SU-DHL-6 (cell line): ENCODE measurements around the gene SLC30A3.

ENCODE experiments used
- H2AFZ ChIP-seq: fragments of 200-600 bp; sonication (generic); 2 replicates; pipeline ENCODE4 v1.6.1; 2014; ENCODE audit warnings: low read depth, mild to moderate bottlenecking, moderate library complexity, mixed read lengths, antibody characterized with exemption, low read length; ENCODE audit not compliant: severe bottlenecking
- H3F3A ChIP-seq: fragments of 200-600 bp; shearing (Covaris generic); 2 replicates; pipeline ENCODE4 v1.6.0; 2016; ENCODE audit warnings: antibody characterized with exemption, mild to moderate bottlenecking; ENCODE audit not compliant: insufficient read depth
- H3K27ac ChIP-seq: fragments of 200-600 bp; sonication (generic); 2 replicates; pipeline ENCODE4 v1.5.1; 2016; ENCODE audit warnings: low read depth, mild to moderate bottlenecking, low read length, moderate library complexity, mixed read lengths
- H3K27me3 ChIP-seq: fragments of 200-600 bp; sonication (generic), shearing (Covaris generic); 2 replicates; pipeline ENCODE4 v1.6.0; 2014; ENCODE audit warnings: mild to moderate bottlenecking, low read length
- H3K36me3 ChIP-seq: fragments of 200-600 bp; sonication (generic); 2 replicates; pipeline ENCODE4 v1.6.1; 2014; ENCODE audit warnings: mild to moderate bottlenecking, low read length, mixed read lengths
- H3K4me2 ChIP-seq: fragments of 300-600, 200-600 bp; shearing (Covaris generic), sonication (generic); 2 replicates; pipeline ENCODE4 v1.6.0; 2014; ENCODE audit warnings: low read length, low read depth, mild to moderate bottlenecking; ENCODE audit not compliant: poor library complexity, severe bottlenecking
- H3K4me3 ChIP-seq: fragments of 200-600 bp; sonication (generic); 2 replicates; pipeline ENCODE4 v1.5.1; 2014; ENCODE audit warnings: antibody characterized with exemption, low read length, mild to moderate bottlenecking, mixed read lengths; ENCODE audit not compliant: insufficient read depth, poor library complexity, severe bottlenecking
- H3K79me2 ChIP-seq: fragments of 200-600 bp; sonication (generic); 2 replicates; pipeline ENCODE4 v1.6.1; 2014; ENCODE audit warnings: mild to moderate bottlenecking, low read length, moderate library complexity; ENCODE audit not compliant: insufficient read depth
- H3K9ac ChIP-seq: fragments of 200-600 bp; sonication (generic); 2 replicates; pipeline ENCODE4 v1.7.0; 2014; ENCODE audit warnings: mild to moderate bottlenecking, low read length
- H3K9me2 ChIP-seq: fragments of 200-600 bp; sonication (generic); replicated peaks from 2 replicates; pipeline ENCODE4 v1.6.1; 2014; ENCODE audit warnings: low read length; ENCODE audit not compliant: insufficient read depth
- H3K9me3 ChIP-seq: fragments of 200-600 bp; sonication (generic); 2 replicates; pipeline ENCODE4 v1.6.1; 2014; ENCODE audit warnings: low read length, mixed read lengths; ENCODE audit not compliant: insufficient read depth
- H4K20me1 ChIP-seq: fragments of 200-600 bp; sonication (generic); 2 replicates; pipeline ENCODE4 v1.6.1; 2014; ENCODE audit warnings: low read depth, mild to moderate bottlenecking, antibody characterized with exemption, low read length, moderate library complexity, mixed read lengths
- EZH2phosphoT487 ChIP-seq: fragments of 200-600 bp; sonication (generic), shearing (Covaris generic); conservative IDR thresholded peaks from 2 replicates; pipeline ENCODE4 v1.6.1; 2018; ENCODE audit warnings: mild to moderate bottlenecking, antibody characterized with exemption, low read length, moderate library complexity, mixed read lengths
- TF ChIP-seq, protein P1 (sequence below): fragments of 200-600 bp; sonication (generic); IDR thresholded peaks from one replicate; pipeline ENCODE4 v1.5.1; 2017; ENCODE audit warnings: antibody characterized with exemption, mild to moderate bottlenecking, low read length, moderate library complexity; ENCODE audit not compliant: insufficient read depth, poor library complexity, severe bottlenecking

Gene SLC30A3

GRCh38 chr2:27211241-27211942 is 51.5 kb downstream of the SLC30A3 start:
- H3F3A ChIP-seq = peaks cover 14% of the 10 kb centered on the region; the same call in 1 of the 2 replicates
- peaks cover 3% of the 10 kb centered on the region; the same call in 1 of the 2 replicates for H3K36me3 ChIP-seq
- peaks cover 6% of the 10 kb centered on the region; the same call in 1 of the 2 replicates for H3K79me2 ChIP-seq
- H3K27ac ChIP-seq = peak overlapping the region; percentile 83
- no peaks in the 10 kb centered on the region for H3K27me3 ChIP-seq
- TF ChIP-seq, protein P1, sequence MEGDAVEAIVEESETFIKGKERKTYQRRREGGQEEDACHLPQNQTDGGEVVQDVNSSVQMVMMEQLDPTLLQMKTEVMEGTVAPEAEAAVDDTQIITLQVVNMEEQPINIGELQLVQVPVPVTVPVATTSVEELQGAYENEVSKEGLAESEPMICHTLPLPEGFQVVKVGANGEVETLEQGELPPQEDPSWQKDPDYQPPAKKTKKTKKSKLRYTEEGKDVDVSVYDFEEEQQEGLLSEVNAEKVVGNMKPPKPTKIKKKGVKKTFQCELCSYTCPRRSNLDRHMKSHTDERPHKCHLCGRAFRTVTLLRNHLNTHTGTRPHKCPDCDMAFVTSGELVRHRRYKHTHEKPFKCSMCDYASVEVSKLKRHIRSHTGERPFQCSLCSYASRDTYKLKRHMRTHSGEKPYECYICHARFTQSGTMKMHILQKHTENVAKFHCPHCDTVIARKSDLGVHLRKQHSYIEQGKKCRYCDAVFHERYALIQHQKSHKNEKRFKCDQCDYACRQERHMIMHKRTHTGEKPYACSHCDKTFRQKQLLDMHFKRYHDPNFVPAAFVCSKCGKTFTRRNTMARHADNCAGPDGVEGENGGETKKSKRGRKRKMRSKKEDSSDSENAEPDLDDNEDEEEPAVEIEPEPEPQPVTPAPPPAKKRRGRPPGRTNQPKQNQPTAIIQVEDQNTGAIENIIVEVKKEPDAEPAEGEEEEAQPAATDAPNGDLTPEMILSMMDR = no peak
- no peak for TF ChIP-seq EZH2phosphoT487
- peak overlapping the region; percentile 83 for H3K4me2 ChIP-seq
- H3K9me3 ChIP-seq = no peaks in the 10 kb centered on the region
- H3K4me3 ChIP-seq = peak overlapping the region; percentile 71
- H2AFZ ChIP-seq = peak overlapping the region; percentile 55
- H3K9ac ChIP-seq = peak overlapping the region; percentile 88
- H3K9me2 ChIP-seq = no peaks in the 10 kb centered on the region
- no peaks in the 10 kb centered on the region for H4K20me1 ChIP-seq

DNA sequence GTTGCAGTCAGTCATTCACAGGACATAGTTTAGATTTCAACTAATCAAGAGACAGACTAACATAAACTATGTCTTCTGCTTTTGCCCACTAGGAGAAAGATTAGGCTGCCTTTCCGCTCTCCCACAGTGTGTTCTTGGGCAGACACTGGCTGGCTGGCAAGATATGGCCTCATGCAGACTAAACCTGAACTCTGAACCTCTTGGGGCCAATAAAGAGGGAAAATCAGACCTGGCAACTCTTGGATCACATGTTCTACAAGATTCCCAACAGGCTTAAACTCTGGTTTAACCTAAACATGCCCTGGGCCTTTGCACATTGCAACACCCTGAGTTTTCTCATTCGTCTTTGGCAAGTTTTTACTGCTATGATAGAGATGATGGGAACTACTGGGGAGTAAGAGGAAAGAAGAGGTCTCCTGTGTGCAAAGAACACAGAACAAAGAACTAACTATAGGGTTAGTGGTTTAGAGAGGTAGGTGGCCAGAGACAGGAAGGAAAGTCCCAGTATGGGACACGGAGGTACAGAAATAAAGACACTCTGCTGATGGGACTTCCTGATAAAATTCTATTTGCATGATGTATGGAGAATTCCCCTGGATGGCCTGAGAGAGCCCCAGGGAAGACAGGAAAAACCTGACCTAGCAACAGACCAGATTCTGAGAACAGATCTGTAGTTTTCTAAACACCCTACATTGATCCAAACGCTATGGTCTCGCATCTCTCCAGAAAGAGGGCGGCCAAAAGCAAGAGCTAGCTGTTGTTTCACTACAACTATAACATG is 53.0 kb downstream of the SLC30A3 start:
- H3K79me2 ChIP-seq = peaks cover 6% of the 10 kb centered on the region; the same call in 1 of the 2 replicates
- 0 out of 2 replicates have a peak, but pooled peaks cover 3% of the 10 kb centered on the region for H3K36me3 ChIP-seq
- no peak overlapping the region for H3K27ac ChIP-seq
- no peaks in the 10 kb centered on the region for H4K20me1 ChIP-seq
- H3K9me3 ChIP-seq = no peaks in the 10 kb centered on the region
- H3K27me3 ChIP-seq = no peaks in the 10 kb centered on the region
- H3K4me3 ChIP-seq = no peak overlapping the region
- no peaks in the 10 kb centered on the region for H3K9me2 ChIP-seq
- H3K4me2 ChIP-seq = peak overlapping the region; percentile 12
- H3K9ac ChIP-seq = 0 out of 2 replicates have a peak overlapping the region, but pooled peaks have one; percentile 3
- H2AFZ ChIP-seq = no peak overlapping the region
- H3F3A ChIP-seq = peaks cover 5% of the 10 kb centered on the region; the same call in 1 of the 2 replicates
- TF ChIP-seq EZH2phosphoT487 = no peak
- TF ChIP-seq, protein P1 = no peak

- H3K27me3 ChIP-seq = no peaks in the 10 kb centered on the region
- H3K4me3 ChIP-seq = no peak overlapping the region
- H3K9me3 ChIP-seq = no peaks in the 10 kb centered on the region
- TF ChIP-seq, protein P1 = no peak
- no peak for TF ChIP-seq EZH2phosphoT487
- no peak overlapping the region for H3K27ac ChIP-seq
- no peaks in the 10 kb centered on the region for H3K9me2 ChIP-seq
- no peak overlapping the region for H3K9ac ChIP-seq
- H3K79me2 ChIP-seq = peaks cover 6% of the 10 kb centered on the region; the same call in 1 of the 2 replicates
- no peaks in the 10 kb centered on the region for H4K20me1 ChIP-seq
- no peaks in the 10 kb centered on the region for H3K36me3 ChIP-seq
- H2AFZ ChIP-seq = no peak overlapping the region
- H3F3A ChIP-seq = peaks cover 5% of the 10 kb centered on the region; the same call in 1 of the 2 replicates
- H3K4me2 ChIP-seq = no peak overlapping the region
Observed at GRCh38 chr2:27208486-27209050, 54.3 kb downstream of the SLC30A3 start.
